IPS-20b (cell line): ENCODE results near the gene TCF7L1.
"Not testable (repeated sequence)": the region's sequence is repeated elsewhere in the genome, so short reads cannot be mapped to it uniquely, and the experiment has no call there.

ENCODE experiments used
- H3K27ac ChIP-seq: one replicate; pipeline ENCODE4 v1.5.1; 2013; ENCODE audit warnings: low read length
- H3K27me3 ChIP-seq: 2 replicates; pipeline ENCODE4 v1.6.1; 2013; ENCODE audit warnings: mild to moderate bottlenecking, low read length, inconsistent platforms; ENCODE audit not compliant: insufficient read depth
- H3K36me3 ChIP-seq: 2 replicates; pipeline ENCODE4 v1.6.1; 2013; ENCODE audit warnings: low read depth, mild to moderate bottlenecking, inconsistent platforms, low read length, moderate library complexity; ENCODE audit not compliant: insufficient read depth
- H3K4me1 ChIP-seq: 2 replicates; pipeline ENCODE4 v1.6.1; 2013; ENCODE audit warnings: mild to moderate bottlenecking, control low read depth, inconsistent platforms, low read length, moderate library complexity; ENCODE audit not compliant: insufficient read depth
- H3K4me3 ChIP-seq: 2 replicates; pipeline ENCODE4 v1.5.1; 2013; ENCODE audit warnings: mild to moderate bottlenecking, low read length, inconsistent platforms
- H3K9ac ChIP-seq: 2 replicates; pipeline ENCODE4 v1.6.1; 2013; ENCODE audit warnings: low read depth, mild to moderate bottlenecking, inconsistent platforms, low read length, moderate library complexity
- H3K9me3 ChIP-seq: 2 replicates; pipeline ENCODE4 v1.6.1; 2013; ENCODE audit warnings: mild to moderate bottlenecking, low read depth, low read length, inconsistent platforms; ENCODE audit not compliant: insufficient read depth

The TCF7L1 gene

GRCh38 chr2:85154048-85154753, 21.0 kb downstream of the TCF7L1 start:
- H3K27ac ChIP-seq: no peak overlapping the region
- H3K9ac ChIP-seq: no peak overlapping the region
- H3K27me3 ChIP-seq: no peaks in the 10 kb centered on the region
- no peaks in the 10 kb centered on the region for H3K9me3 ChIP-seq
- peaks cover 29% of the 10 kb centered on the region; the same call in 1 of the 2 replicates for H3K36me3 ChIP-seq
- no peak overlapping the region for H3K4me3 ChIP-seq
- peaks cover 11% of the 10 kb centered on the region; the same call in 1 of the 2 replicates for H3K4me1 ChIP-seq

- Histone ChIP-seq H3K4me1 (peaks cover 13% of the 10 kb centered on the region; the same call in 1 of the 2 replicates), H3K36me3 (peaks cover 29% of the 10 kb centered on the region; the same call in 1 of the 2 replicates)
- not testable (repeated sequence) for H3K9me3 ChIP-seq, H3K27me3 ChIP-seq, H3K27ac ChIP-seq, H3K9ac ChIP-seq, H3K4me3 ChIP-seq
Observed at GRCh38 chr2:85155082-85155481, 21.9 kb downstream of the TCF7L1 start.

GRCh38 chr2:85156153-85156552, 23.0 kb downstream of the TCF7L1 start:
- Histone ChIP-seq H3K9me3 (no peaks in the 10 kb centered on the region), H3K27me3 (no peaks in the 10 kb centered on the region), H3K27ac (no peak overlapping the region), H3K9ac (no peak overlapping the region), H3K36me3 (peaks cover 29% of the 10 kb centered on the region; the same call in 1 of the 2 replicates), H3K4me1 (peaks cover 13% of the 10 kb centered on the region; the same call in 1 of the 2 replicates), H3K4me3 (no peak overlapping the region)

- Histone ChIP-seq H3K4me3 (no peak overlapping the region), H3K4me1 (peaks cover 17% of the 10 kb centered on the region; the same call in 1 of the 2 replicates), H3K9me3 (no peaks in the 10 kb centered on the region), H3K27me3 (no peaks in the 10 kb centered on the region), H3K27ac (no peak overlapping the region), H3K9ac (no peak overlapping the region), H3K36me3 (peaks cover 29% of the 10 kb centered on the region; the same call in 1 of the 2 replicates)
Observed at GRCh38 chr2:85156619-85157018, 23.4 kb downstream of the TCF7L1 start.

DNA sequence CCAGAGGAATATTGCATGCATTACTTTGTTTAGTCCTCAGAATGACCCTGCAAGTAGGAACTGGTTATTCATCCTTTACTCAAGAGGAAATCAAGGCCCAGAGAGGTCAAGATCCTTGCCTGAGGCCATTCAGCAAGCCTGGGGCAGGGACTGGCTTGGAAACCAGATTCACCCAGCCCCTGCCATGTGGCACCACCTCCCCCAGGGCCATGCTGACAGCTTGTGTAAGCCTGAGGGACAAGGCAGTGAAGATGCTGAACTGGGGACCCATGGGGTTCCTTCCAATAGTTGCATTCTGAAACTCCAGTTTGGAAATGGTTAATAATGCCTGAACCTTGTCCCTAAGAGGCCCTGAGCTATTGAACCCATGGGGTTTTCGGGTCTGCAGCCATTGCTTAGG, 24.2 kb downstream of the TCF7L1 start:
- H3K27ac ChIP-seq: no peak overlapping the region
- peaks cover 20% of the 10 kb centered on the region for H3K4me1 ChIP-seq
- H3K9ac ChIP-seq: no peak overlapping the region
- H3K9me3 ChIP-seq: no peaks in the 10 kb centered on the region
- H3K4me3 ChIP-seq: no peak overlapping the region
- peaks cover 29% of the 10 kb centered on the region; the same call in 1 of the 2 replicates for H3K36me3 ChIP-seq
- H3K27me3 ChIP-seq: no peaks in the 10 kb centered on the region

GRCh38 chr2:85158559-85159273, 25.5 kb downstream of the TCF7L1 start:
- H3K27ac ChIP-seq: no peak overlapping the region
- H3K9me3 ChIP-seq: no peaks in the 10 kb centered on the region
- no peak overlapping the region for H3K4me3 ChIP-seq
- no peak overlapping the region; the same call in 1 of the 2 replicates for H3K9ac ChIP-seq
- H3K4me1 ChIP-seq: peaks cover 33% of the 10 kb centered on the region
- H3K36me3 ChIP-seq: peaks cover 29% of the 10 kb centered on the region; the same call in 1 of the 2 replicates
- no peaks in the 10 kb centered on the region for H3K27me3 ChIP-seq

- Histone ChIP-seq H3K27me3 (no peaks in the 10 kb centered on the region), H3K27ac (no peak overlapping the region), H3K9me3 (no peaks in the 10 kb centered on the region), H3K36me3 (peaks cover 25% of the 10 kb centered on the region; the same call in 1 of the 2 replicates), H3K4me1 (peaks cover 37% of the 10 kb centered on the region), H3K9ac (no peak overlapping the region), H3K4me3 (no peak overlapping the region)
Observed at GRCh38 chr2:85159589-85159988, 26.4 kb downstream of the TCF7L1 start.

DNA sequence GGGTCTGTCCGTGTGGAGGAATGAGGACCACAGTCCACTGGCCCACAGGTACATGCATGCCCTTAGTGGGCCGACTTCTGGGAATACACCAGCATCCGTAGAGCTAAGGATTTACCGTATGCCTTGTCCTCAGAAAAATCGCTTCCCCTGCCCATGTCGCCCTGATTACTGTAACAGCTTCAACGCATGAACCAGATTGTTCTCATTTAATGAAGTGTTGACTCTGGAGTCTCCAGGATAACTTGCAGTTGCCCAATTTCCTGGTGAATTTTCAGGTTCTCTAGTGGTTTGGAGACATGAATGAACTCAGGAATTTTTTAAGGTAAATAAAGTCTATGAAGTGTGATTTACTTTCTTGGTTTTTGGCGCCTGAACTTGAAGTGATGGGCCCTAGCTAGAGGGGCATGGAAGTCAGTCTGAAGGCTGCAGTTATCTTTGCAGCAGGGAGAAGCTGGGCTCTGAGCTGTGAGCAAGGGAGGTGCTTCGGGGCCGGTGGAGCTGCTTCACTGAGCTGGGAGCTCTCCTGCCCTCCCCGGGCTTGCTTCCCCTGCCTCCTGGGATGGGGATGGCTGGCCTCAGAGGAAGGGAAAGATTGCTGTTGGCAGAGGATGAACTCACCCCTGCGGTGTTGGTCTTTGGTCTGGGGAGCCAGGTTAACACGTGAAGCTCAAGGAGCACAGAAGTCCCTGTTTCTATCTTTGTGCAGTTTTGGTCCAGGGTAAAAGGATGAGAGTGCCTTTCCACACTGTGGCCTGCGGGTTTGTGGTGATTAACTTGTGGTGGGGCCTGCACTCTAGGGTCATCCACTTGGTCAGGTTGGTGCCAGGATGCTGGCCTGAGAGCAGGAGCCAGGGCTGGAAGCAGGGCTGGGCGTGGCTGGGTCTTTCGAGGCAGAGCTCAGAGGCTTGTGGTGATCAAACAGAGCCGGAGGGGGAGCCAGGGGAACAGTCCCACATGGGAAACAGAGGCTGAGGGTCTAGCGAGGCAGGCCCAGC, 28.1 kb downstream of the TCF7L1 start:
- no peak overlapping the region for H3K27ac ChIP-seq
- no peaks in the 10 kb centered on the region for H3K9me3 ChIP-seq
- no peak overlapping the region for H3K9ac ChIP-seq
- H3K36me3 ChIP-seq: peaks cover 10% of the 10 kb centered on the region; the same call in 1 of the 2 replicates
- H3K4me3 ChIP-seq: no peak overlapping the region
- H3K27me3 ChIP-seq: no peaks in the 10 kb centered on the region
- peaks cover 42% of the 10 kb centered on the region for H3K4me1 ChIP-seq

- peak overlapping the region; percentile 40; the same call in 1 of the 2 replicates for H3K9ac ChIP-seq
- H3K4me3 ChIP-seq: peak overlapping the region; percentile 6; the same call in 1 of the 2 replicates
- no peaks in the 10 kb centered on the region for H3K27me3 ChIP-seq
- no peaks in the 10 kb centered on the region for H3K9me3 ChIP-seq
- H3K4me1 ChIP-seq: peaks cover 42% of the 10 kb centered on the region
- H3K36me3 ChIP-seq: peaks cover 11% of the 10 kb centered on the region; the same call in 1 of the 2 replicates
- H3K27ac ChIP-seq: no peak overlapping the region
Observed at GRCh38 chr2:85162746-85163301, 29.6 kb downstream of the TCF7L1 start.

DNA sequence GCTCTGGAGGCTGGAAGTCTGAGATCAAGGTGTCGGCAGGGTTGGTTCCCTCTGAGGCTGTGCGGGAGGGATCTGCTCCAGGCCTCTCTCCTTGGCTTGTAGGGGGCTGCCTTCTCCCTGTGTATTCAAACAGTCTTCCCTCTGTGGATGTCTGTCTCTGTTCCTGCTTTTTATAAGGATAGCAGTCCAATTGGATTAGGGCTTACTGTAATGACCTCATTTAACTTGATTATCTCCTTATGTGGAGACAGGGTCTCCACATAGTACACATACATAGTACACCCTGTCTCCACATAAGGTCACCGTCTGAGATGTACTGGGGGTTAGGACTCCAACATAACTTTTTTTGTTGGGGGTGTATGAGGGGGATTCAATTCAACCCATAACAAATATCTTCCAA, 30.5 kb downstream of the TCF7L1 start:
- Histone ChIP-seq H3K9ac (no peak overlapping the region), H3K4me3 (no peak overlapping the region; the same call in 1 of the 2 replicates), H3K4me1 (peaks cover 42% of the 10 kb centered on the region), H3K36me3 (peaks cover 10% of the 10 kb centered on the region; the same call in 1 of the 2 replicates), H3K9me3 (no peaks in the 10 kb centered on the region), H3K27me3 (no peaks in the 10 kb centered on the region), H3K27ac (no peak overlapping the region)

DNA sequence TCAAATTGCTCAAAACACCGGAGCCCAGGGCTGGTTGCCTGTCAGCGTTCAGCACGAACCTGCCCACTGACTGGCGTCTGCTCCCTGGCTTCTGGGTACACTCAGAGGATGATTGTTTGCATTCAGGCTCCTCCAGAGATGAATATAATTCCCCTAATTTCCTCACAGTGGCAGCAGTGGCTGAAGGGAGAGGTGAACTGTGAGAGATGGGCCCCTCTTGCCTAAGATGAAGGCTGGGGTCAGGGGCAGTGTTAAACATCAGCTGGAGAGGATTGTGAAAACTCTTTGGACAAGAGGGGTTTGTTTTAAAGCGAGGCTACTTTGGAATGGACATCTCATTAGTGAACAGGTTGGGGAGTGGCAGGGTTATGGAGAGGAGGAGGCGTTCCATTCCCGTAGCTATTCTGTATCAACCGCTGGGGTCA, 31.0 kb downstream of the TCF7L1 start:
- Histone ChIP-seq H3K4me1 (peaks cover 37% of the 10 kb centered on the region), H3K9ac (no peak overlapping the region), H3K9me3 (no peaks in the 10 kb centered on the region), H3K27me3 (no peaks in the 10 kb centered on the region), H3K4me3 (no peak overlapping the region; the same call in 1 of the 2 replicates), H3K27ac (no peak overlapping the region), H3K36me3 (peaks cover 7% of the 10 kb centered on the region; the same call in 1 of the 2 replicates)
